Nephron (organoid): Measurements from ENCODE around the gene FOXO1.

ENCODE experiments used
- H3K27ac Mint-ChIP-seq, 3 experiments: 2 replicates each; pipeline ENCODE4 v1.8.0; 2020; ENCODE audit warnings: mixed read lengths in 3 of 3, mild to moderate bottlenecking in 2 of 3, moderate library complexity in 1 of 3
- H3K27me3 Mint-ChIP-seq: 2 replicates; pipeline ENCODE4 v1.8.0; 2021; ENCODE audit warnings: low read depth, mild to moderate bottlenecking, moderate library complexity, mixed read lengths
- H3K36me3 Mint-ChIP-seq: 2 replicates; pipeline ENCODE4 v1.8.0; 2020; ENCODE audit warnings: low read depth, mixed read lengths
- H3K4me1 Mint-ChIP-seq: 2 replicates; pipeline ENCODE4 v1.8.0; 2020; ENCODE audit warnings: mixed read lengths
- H3K4me3 Mint-ChIP-seq, 3 experiments: 2 replicates each; pipeline ENCODE4 v1.8.0; 2020; ENCODE audit warnings: mild to moderate bottlenecking in 3 of 3, mixed read lengths in 3 of 3, moderate library complexity in 2 of 3
- H3K9me3 Mint-ChIP-seq: 2 replicates; pipeline ENCODE4 v1.8.0; 2020; ENCODE audit warnings: mixed read lengths
- CTCF ChIP-seq, 3 experiments: fragments of 200-600 bp; sonication (generic); IDR thresholded peaks; one replicate each; pipeline ENCODE4 v1.5.0; 2021; ENCODE audit warnings: antibody characterized with exemption in 3 of 3; ENCODE audit not compliant: unreplicated experiment in 3 of 3

FOXO1 gene

GRCh38 chr13:40670307-40670706, 3.9 kb upstream of the FOXO1 start:
- peaks cover 13% of the 10 kb centered on the region for H3K27me3 Mint-ChIP-seq
- H3K36me3 Mint-ChIP-seq: no peaks in the 10 kb centered on the region
- no peak overlapping the region for H3K27ac Mint-ChIP-seq
- no peak for TF ChIP-seq CTCF (IDR thresholded peaks at IDR 0.05; ENCODE audit: unreplicated experiment in 3 of 3)
- H3K4me3 Mint-ChIP-seq: peak overlapping the region in 1 of 3 experiments; percentile 19
- H3K4me1 Mint-ChIP-seq: peaks cover 41% of the 10 kb centered on the region
- H3K9me3 Mint-ChIP-seq: no peaks in the 10 kb centered on the region

GRCh38 chr13:40668335-40668734, 1.9 kb upstream of the FOXO1 start:
- Mint-ChIP-seq H3K27ac (peak overlapping the region in 1 of 3 experiments; percentile 63), H3K4me1 (peaks cover 40% of the 10 kb centered on the region), H3K4me3 (peak overlapping the region; percentile 84 to 93 (median 90)), H3K9me3 (no peaks in the 10 kb centered on the region), H3K27me3 (peaks cover 24% of the 10 kb centered on the region), H3K36me3 (no peaks in the 10 kb centered on the region)
- peak in 2 of 3 experiments; percentile 33 to 34 for TF ChIP-seq CTCF (IDR thresholded peaks at IDR 0.05; ENCODE audit: unreplicated experiment in 3 of 3)

GRCh38 chr13:40667622-40667978, 1.2 kb upstream of the FOXO1 start:
- no peak for TF ChIP-seq CTCF (IDR thresholded peaks at IDR 0.05; ENCODE audit: unreplicated experiment in 3 of 3)
- peaks cover 27% of the 10 kb centered on the region for H3K27me3 Mint-ChIP-seq
- no peaks in the 10 kb centered on the region for H3K9me3 Mint-ChIP-seq
- peaks cover 40% of the 10 kb centered on the region for H3K4me1 Mint-ChIP-seq
- H3K27ac Mint-ChIP-seq: peak overlapping the region in 1 of 3 experiments; percentile 53
- H3K4me3 Mint-ChIP-seq: peak overlapping the region; percentile 84 to 93 (median 90)
- no peaks in the 10 kb centered on the region for H3K36me3 Mint-ChIP-seq

GRCh38 chr13:40666933-40667621, 636 bp upstream of the FOXO1 start:
- H3K36me3 Mint-ChIP-seq: no peaks in the 10 kb centered on the region
- no peaks in the 10 kb centered on the region for H3K9me3 Mint-ChIP-seq
- peaks cover 40% of the 10 kb centered on the region for H3K4me1 Mint-ChIP-seq
- peaks cover 27% of the 10 kb centered on the region for H3K27me3 Mint-ChIP-seq
- no peak for TF ChIP-seq CTCF (IDR thresholded peaks at IDR 0.05; ENCODE audit: unreplicated experiment in 3 of 3)
- peak overlapping the region; percentile 59 to 75 (median 64) for H3K27ac Mint-ChIP-seq
- H3K4me3 Mint-ChIP-seq: peak overlapping the region; percentile 84 to 93 (median 90)

- no peaks in the 10 kb centered on the region for H3K9me3 Mint-ChIP-seq
- no peak for TF ChIP-seq CTCF (IDR thresholded peaks at IDR 0.05; ENCODE audit: unreplicated experiment in 3 of 3)
- H3K4me3 Mint-ChIP-seq: peak overlapping the region; percentile 86 to 95 (median 94)
- peak overlapping the region; percentile 42 to 83 (median 73) for H3K27ac Mint-ChIP-seq
- H3K27me3 Mint-ChIP-seq: peaks cover 30% of the 10 kb centered on the region
- H3K4me1 Mint-ChIP-seq: peaks cover 44% of the 10 kb centered on the region
- no peaks in the 10 kb centered on the region for H3K36me3 Mint-ChIP-seq
Measured at GRCh38 chr13:40665126-40666044, 1.1 kb downstream of the FOXO1 start.
